MM.1S (cell line): ENCODE results near the gene RNLS.
"Not testable (repeated sequence)": the region's sequence is repeated elsewhere in the genome, so short reads cannot be mapped to it uniquely, and the experiment has no call there.

Experiments
- DNase-seq: peaks from one replicate; pipeline ENCODE4 v3.0.0-alpha.2; 2015
- H2AFZ ChIP-seq: fragments of 300-600 bp; sonication (generic); 2 replicates; pipeline ENCODE4 v1.6.0; 2016; ENCODE audit warnings: antibody characterized with exemption, low read length
- H3F3A ChIP-seq: fragments of 300-600 bp; sonication (generic); 2 replicates; pipeline ENCODE4 v1.6.1; 2016; ENCODE audit warnings: mild to moderate bottlenecking, antibody characterized with exemption, low read length, moderate library complexity, mixed read lengths; ENCODE audit not compliant: insufficient read depth
- H3K27ac ChIP-seq: fragments of 300-600 bp; sonication (generic); 2 replicates; pipeline ENCODE4 v1.5.1; 2016; ENCODE audit warnings: mild to moderate bottlenecking, low read length
- H3K27me3 ChIP-seq: fragments of 300-600 bp; sonication (generic); replicated peaks from 2 replicates; pipeline ENCODE4 v1.6.0; 2016; ENCODE audit warnings: low read length; ENCODE audit not compliant: insufficient read depth
- H3K36me3 ChIP-seq: fragments of 300-600 bp; sonication (generic); replicated peaks from 2 replicates; pipeline ENCODE4 v1.6.1; 2016; ENCODE audit warnings: mild to moderate bottlenecking, low read length, mixed read lengths; ENCODE audit not compliant: insufficient read depth
- H3K4me1 ChIP-seq: fragments of 300-600 bp; sonication (generic); 2 replicates; pipeline ENCODE4 v1.6.1; 2016; ENCODE audit warnings: low read length, mixed read lengths
- H3K4me2 ChIP-seq: fragments of 300-600 bp; sonication (generic); 2 replicates; pipeline ENCODE4 v1.6.0; 2016; ENCODE audit warnings: low read depth, low read length
- H3K4me3 ChIP-seq: fragments of 300-600 bp; sonication (generic); 2 replicates; pipeline ENCODE4 v1.5.1; 2016; ENCODE audit warnings: low read length, mixed read lengths
- H3K79me2 ChIP-seq: fragments of 300-600 bp; sonication (generic); 2 replicates; pipeline ENCODE4 v1.6.1; 2016; ENCODE audit warnings: mixed run types, low read length, mixed read lengths
- H3K9ac ChIP-seq: fragments of 300-600 bp; sonication (generic); 2 replicates; pipeline ENCODE4 v1.6.1; 2016; ENCODE audit warnings: low read length, mixed read lengths
- H3K9me2 ChIP-seq: fragments of 300-600 bp; sonication (generic); replicated peaks from 2 replicates; pipeline ENCODE4 v1.6.1; 2016; ENCODE audit warnings: mild to moderate bottlenecking, low read length, mixed read lengths; ENCODE audit not compliant: insufficient read depth
- H3K9me3 ChIP-seq: fragments of 300-600 bp; sonication (generic); replicated peaks from 2 replicates; pipeline ENCODE4 v1.6.1; 2016; ENCODE audit warnings: mild to moderate bottlenecking, low read length, mixed read lengths; ENCODE audit not compliant: insufficient read depth
- H4K20me1 ChIP-seq: fragments of 300-600 bp; sonication (generic); 2 replicates; pipeline ENCODE4 v1.6.1; 2016; ENCODE audit warnings: mild to moderate bottlenecking, low read length, moderate library complexity, mixed read lengths; ENCODE audit not compliant: insufficient read depth
- CTCF ChIP-seq: fragments of 300-600 bp; sonication (generic); IDR thresholded peaks from 2 replicates; pipeline ENCODE4 v1.5.1; 2016; ENCODE audit warnings: antibody characterized with exemption, low read length, mixed read lengths
- EZH2 ChIP-seq: fragments of 300-600 bp; sonication (generic); optimal IDR thresholded peaks from 2 replicates; pipeline ENCODE3; 2017; ENCODE audit warnings: low read depth, mild to moderate bottlenecking, antibody characterized with exemption, low read length, mixed read lengths
- EZH2phosphoT487 ChIP-seq: fragments of 300-600 bp; sonication (generic); IDR thresholded peaks from 2 replicates; pipeline ENCODE4 v1.6.1; 2018; ENCODE audit warnings: antibody characterized with exemption, low read length

Gene RNLS

GRCh38 chr10:88490231-88490980 lies 92.7 kb downstream of the RNLS start:
- DNase-seq, result no peak

GRCh38 chr10:88489107-88489506 lies 94.0 kb downstream of the RNLS start:
- peak; percentile 12 for DNase-seq
- Histone ChIP-seq H3K9ac (no peak overlapping the region), H3K27ac (no peak overlapping the region)

More at GRCh38 chr10:88490231-88490980, 92.7 kb downstream of the RNLS start:
- H3K9me2 ChIP-seq, result no peaks in the 10 kb centered on the region
- no peak overlapping the region for H3K27ac ChIP-seq
- no peak overlapping the region for H3K4me2 ChIP-seq
- no peaks in the 10 kb centered on the region for H3K36me3 ChIP-seq
- H3K4me1 ChIP-seq, result no peaks in the 10 kb centered on the region
- no peaks in the 10 kb centered on the region for H4K20me1 ChIP-seq
- no peak overlapping the region for H3K4me3 ChIP-seq
- TF ChIP-seq CTCF, result no peak
- no peak for TF ChIP-seq EZH2
- TF ChIP-seq EZH2phosphoT487, result no peak
- no peaks in the 10 kb centered on the region for H3K79me2 ChIP-seq
- H2AFZ ChIP-seq, result no peak overlapping the region
- no peak overlapping the region for H3K9ac ChIP-seq
- no peaks in the 10 kb centered on the region for H3F3A ChIP-seq
- H3K27me3 ChIP-seq, result no peaks in the 10 kb centered on the region
- no peaks in the 10 kb centered on the region for H3K9me3 ChIP-seq

GRCh38 chr10:88486816-88487215 lies 96.3 kb downstream of the RNLS start:
- not testable (repeated sequence) for H3K4me3 ChIP-seq, H3K4me1 ChIP-seq, H3K4me2 ChIP-seq, H3K36me3 ChIP-seq, H3K9me2 ChIP-seq, H3K79me2 ChIP-seq, H3K27me3 ChIP-seq, H2AFZ ChIP-seq, H3F3A ChIP-seq, H3K9me3 ChIP-seq, H4K20me1 ChIP-seq, DNase-seq, H3K9ac ChIP-seq, H3K27ac ChIP-seq

More at GRCh38 chr10:88489107-88489506, 94.0 kb downstream of the RNLS start:
- H3K9me2 ChIP-seq, result no peaks in the 10 kb centered on the region
- no peaks in the 10 kb centered on the region for H3K9me3 ChIP-seq
- no peaks in the 10 kb centered on the region for H3K27me3 ChIP-seq
- TF ChIP-seq EZH2phosphoT487, result no peak
- H3K79me2 ChIP-seq, result no peaks in the 10 kb centered on the region
- H3F3A ChIP-seq, result no peaks in the 10 kb centered on the region
- H2AFZ ChIP-seq, result 0 out of 2 replicates have a peak overlapping the region, but pooled peaks have one; percentile 15
- H3K4me2 ChIP-seq, result peak overlapping the region; percentile 33; the same call in 1 of the 2 replicates
- H3K4me3 ChIP-seq, result no peak overlapping the region
- no peaks in the 10 kb centered on the region for H3K4me1 ChIP-seq
- no peaks in the 10 kb centered on the region for H4K20me1 ChIP-seq
- H3K36me3 ChIP-seq, result no peaks in the 10 kb centered on the region

- DNase-seq, result no peak
- H3K9me2 ChIP-seq, result no peaks in the 10 kb centered on the region
- no peaks in the 10 kb centered on the region for H3K79me2 ChIP-seq
- H3K27me3 ChIP-seq, result no peaks in the 10 kb centered on the region
- H4K20me1 ChIP-seq, result no peaks in the 10 kb centered on the region
- no peak overlapping the region for H3K4me2 ChIP-seq
- H3F3A ChIP-seq, result no peaks in the 10 kb centered on the region
- no peaks in the 10 kb centered on the region for H3K9me3 ChIP-seq
- no peaks in the 10 kb centered on the region for H3K36me3 ChIP-seq
- no peak overlapping the region for H3K27ac ChIP-seq
- H3K9ac ChIP-seq, result no peak overlapping the region
- TF ChIP-seq EZH2 (no peak), CTCF (no peak), EZH2phosphoT487 (no peak)
- H3K4me3 ChIP-seq, result no peak overlapping the region
- H3K4me1 ChIP-seq, result no peaks in the 10 kb centered on the region
- H2AFZ ChIP-seq, result no peak overlapping the region
These were observed 100.9 kb downstream of the RNLS start for GRCh38 chr10:88482220-88482619.
